Measurements from ENCODE around the gene NOS1AP.

DNA sequence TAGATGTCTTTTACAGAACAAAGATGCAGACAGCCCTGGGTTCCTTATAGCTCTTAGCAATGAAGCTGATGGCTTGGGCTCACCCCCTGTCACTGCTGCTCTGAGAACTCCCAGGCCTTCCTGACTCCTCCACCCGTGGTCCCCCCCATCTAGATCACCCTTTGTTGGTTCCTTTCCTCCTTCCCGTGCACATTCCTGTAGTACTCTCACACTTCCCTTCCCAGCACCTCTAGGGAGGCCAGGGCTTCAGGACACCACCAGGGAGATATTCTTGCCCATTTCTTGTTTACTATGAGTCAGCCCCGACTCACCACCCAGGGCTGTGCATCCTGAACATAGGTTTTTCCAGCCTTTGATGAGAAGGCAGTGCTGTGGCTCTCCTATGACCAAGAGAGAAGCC, 14.4 kb upstream of the NOS1AP start:
- TF ChIP-seq REST (IDR thresholded peaks at IDR 0.05; ENCODE audit: insufficient read depth in 1 of 2, low read depth in 2 of 2, low read length in 2 of 2) (no peak), POLR2AphosphoS5 (IDR thresholded peaks at IDR 0.05; ENCODE audit: low read depth, low read length) (no peak), TAF1 (IDR thresholded peaks at IDR 0.05; ENCODE audit: borderline replicate concordance, insufficient read depth, low read length) (no peak), SIN3A (IDR thresholded peaks at IDR 0.05; ENCODE audit: borderline replicate concordance, insufficient read depth, low read length) (no peak)

All from PFSK-1 (cell line).